HG03439 (cell line): ENCODE results near the gene JAG2.
"Not testable (repeated sequence)": the region's sequence is repeated elsewhere in the genome, so short reads cannot be mapped to it uniquely, and the experiment has no call there.

Source experiments
- ATAC-seq: cut with Tn5 transposase; IDR thresholded peaks from one replicate; pipeline ENCODE4 v1.9.1; 2021; ENCODE audit warnings: mild to moderate bottlenecking, moderate library complexity; ENCODE audit not compliant: unreplicated experiment

JAG2 gene

GRCh38 chr14:105123064-105123665 lies 45.4 kb downstream of the JAG2 start:
- no peak for ATAC-seq

- ATAC-seq = no peak
Measured at GRCh38 chr14:105120056-105120455, 48.5 kb downstream of the JAG2 start.

- no peak for ATAC-seq
Measured at GRCh38 chr14:105119408-105120025, 49.1 kb downstream of the JAG2 start.

GRCh38 chr14:105118646-105119407 lies 49.7 kb downstream of the JAG2 start:
- no peak for ATAC-seq

GRCh38 chr14:105117710-105118385 lies 50.7 kb downstream of the JAG2 start:
- no peak for ATAC-seq

GRCh38 chr14:105117257-105117646 lies 51.3 kb downstream of the JAG2 start:
- ATAC-seq = no peak

- no peak for ATAC-seq
Measured at GRCh38 chr14:105116451-105117256, 51.9 kb downstream of the JAG2 start.

GRCh38 chr14:105109243-105109642 lies 59.3 kb downstream of the JAG2 start:
- not testable (repeated sequence) for ATAC-seq

DNA sequence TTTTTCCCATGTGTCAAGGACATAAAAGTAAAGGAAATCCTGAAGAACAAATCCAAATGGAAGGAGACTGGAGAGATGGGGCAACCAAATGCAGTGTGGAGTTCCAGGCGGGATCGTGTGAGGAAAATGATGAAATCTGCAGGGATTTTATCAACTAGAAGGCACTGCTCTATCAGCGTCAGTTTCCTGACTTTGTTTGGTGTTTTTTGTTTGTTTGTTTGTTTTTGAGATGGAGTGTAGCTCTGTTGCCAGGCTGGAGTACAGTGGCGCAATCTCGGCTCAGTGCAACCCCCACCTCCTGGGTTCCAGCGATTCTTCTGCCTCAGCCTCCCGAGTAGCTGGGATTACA lies 60.1 kb downstream of the JAG2 start:
- ATAC-seq = no peak

DNA sequence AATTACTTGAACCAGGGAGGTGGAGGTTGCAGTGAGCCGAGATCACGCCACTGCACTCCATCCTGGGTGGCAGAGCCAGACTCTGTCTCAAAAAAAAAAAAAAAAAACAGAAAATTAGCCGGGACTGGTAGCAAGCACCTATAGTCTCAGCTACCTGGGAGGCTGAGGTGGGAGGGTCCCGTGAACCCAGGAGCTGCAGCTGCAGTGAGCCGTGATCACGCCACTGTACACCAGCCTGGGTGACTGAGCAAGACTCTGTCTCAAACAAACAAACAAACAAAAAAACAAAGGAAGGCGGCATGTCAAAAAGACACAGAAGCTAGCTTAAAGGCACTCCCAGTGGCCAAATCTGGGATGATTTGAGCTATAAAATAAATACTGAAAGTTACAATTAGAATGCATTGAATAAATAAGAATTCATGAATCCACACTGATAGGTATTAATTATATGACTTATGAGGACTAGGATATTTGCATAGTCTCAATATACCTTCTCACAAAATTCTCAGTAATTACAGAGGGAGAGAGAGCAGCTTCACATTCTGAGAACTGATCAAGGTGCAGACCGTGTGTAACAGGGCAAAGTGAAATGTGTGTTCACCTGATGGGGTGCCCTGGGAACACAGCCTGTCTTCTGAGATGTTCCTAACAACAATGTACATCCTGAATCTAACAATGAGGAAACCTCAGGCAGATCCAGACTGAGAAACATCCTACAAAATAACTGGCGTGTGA lies 60.6 kb downstream of the JAG2 start:
- no peak for ATAC-seq

- no peak for ATAC-seq
Measured at GRCh38 chr14:105107351-105107750, 61.2 kb downstream of the JAG2 start.

- no peak for ATAC-seq
Measured at GRCh38 chr14:105105158-105105557, 63.4 kb downstream of the JAG2 start.

- no peak for ATAC-seq
Measured at GRCh38 chr14:105102893-105103292, 65.7 kb downstream of the JAG2 start.

DNA sequence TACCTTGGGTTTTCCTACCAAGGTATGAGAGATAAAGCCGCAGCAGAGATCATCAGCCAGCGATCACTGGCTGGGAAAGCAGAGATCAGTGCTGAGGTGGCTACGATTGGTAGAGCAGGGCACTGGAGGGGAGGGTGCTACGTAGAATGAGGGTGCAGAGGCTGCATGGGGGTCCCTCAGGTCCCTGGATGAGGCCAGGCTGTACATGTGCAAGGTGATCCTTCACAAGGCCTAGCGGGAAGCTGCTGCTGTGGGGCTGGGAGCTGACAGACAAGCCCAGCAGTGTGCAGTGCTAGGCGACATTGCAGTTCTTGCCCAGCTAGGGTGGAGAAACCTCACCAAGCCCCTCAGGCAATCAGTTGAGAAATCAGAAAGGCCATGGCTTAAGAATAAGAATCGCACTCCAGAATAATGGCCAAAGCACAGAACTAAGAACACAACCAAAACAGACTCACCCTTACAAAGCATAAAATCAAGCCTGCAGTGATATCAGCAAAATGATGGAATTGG lies 66.2 kb downstream of the JAG2 start:
- no peak for ATAC-seq

GRCh38 chr14:105100910-105101309 lies 67.7 kb downstream of the JAG2 start:
- ATAC-seq = no peak

GRCh38 chr14:105099778-105100177 lies 68.8 kb downstream of the JAG2 start:
- no peak for ATAC-seq

DNA sequence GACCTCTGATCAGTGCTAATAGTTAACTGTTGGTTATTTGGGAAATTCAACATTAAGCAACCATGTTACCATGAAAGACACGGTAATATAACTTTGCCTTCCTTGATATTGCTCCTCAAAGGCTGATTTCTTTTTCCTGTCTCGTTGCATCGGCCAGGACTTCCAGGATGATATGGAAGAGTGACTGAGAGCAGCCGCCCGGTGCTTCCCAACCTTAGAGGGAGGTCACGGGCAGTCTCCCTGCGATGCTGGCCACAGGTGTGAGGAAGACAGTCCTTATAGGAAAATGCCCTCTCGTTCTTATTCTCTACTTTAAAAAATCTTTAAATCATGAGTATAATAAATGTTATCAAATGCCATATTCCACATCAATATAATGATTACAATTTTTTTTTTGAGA lies 70.3 kb downstream of the JAG2 start:
- ATAC-seq = no peak

DNA sequence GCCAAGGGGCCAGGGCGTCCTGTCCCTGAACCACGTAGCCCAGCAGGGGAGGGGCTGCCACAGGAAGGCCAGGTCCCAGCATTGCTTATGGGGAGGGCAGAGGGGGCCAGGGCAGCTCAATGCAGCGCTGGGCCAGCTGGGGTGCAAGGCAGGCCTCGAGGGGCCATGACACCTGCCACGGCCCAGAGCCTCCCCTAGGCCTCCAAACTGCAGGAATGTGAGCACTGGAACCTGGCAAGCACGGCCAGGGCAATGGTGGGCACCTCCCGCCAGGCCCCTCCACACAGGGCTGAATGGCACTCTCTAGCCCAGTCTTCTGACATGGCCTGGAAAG lies 70.8 kb downstream of the JAG2 start:
- no peak for ATAC-seq

GRCh38 chr14:105096206-105096875 lies 72.2 kb downstream of the JAG2 start:
- no peak for ATAC-seq
